ENCODE results near the gene ZNF185.

Gene ZNF185

GRCh38 chrX:152872522-152872921, 25.3 kb upstream of the ZNF185 start:
- Histone ChIP-seq H3K4me1 (ENCODE audit: insufficient read depth, poor library complexity, severe bottlenecking) (no peaks in the 10 kb centered on the region), H3K4me3 (ENCODE audit: severe bottlenecking) (no peak overlapping the region), H3K9me3 (ENCODE audit: severe bottlenecking) (no peaks in the 10 kb centered on the region), H3K27me3 (ENCODE audit: insufficient read depth, poor library complexity, severe bottlenecking) (no peaks in the 10 kb centered on the region), H3K27ac (ENCODE audit: poor library complexity, severe bottlenecking) (no peak overlapping the region), H3K36me3 (ENCODE audit: low read depth) (no peaks in the 10 kb centered on the region)
- no peak for ATAC-seq (ENCODE audit: low read depth)
- no peak for TF ChIP-seq CTCF (IDR thresholded peaks at IDR 0.05; ENCODE audit: poor library complexity, severe bottlenecking)
- no peak for DNase-seq (ENCODE audit: low spot score)

- Histone ChIP-seq H3K36me3 (ENCODE audit: low read depth) (no peaks in the 10 kb centered on the region), H3K4me1 (ENCODE audit: insufficient read depth, poor library complexity, severe bottlenecking) (no peaks in the 10 kb centered on the region), H3K4me3 (ENCODE audit: severe bottlenecking) (no peak overlapping the region), H3K27ac (ENCODE audit: poor library complexity, severe bottlenecking) (no peak overlapping the region), H3K9me3 (ENCODE audit: severe bottlenecking) (no peaks in the 10 kb centered on the region), H3K27me3 (ENCODE audit: insufficient read depth, poor library complexity, severe bottlenecking) (no peaks in the 10 kb centered on the region)
- ATAC-seq (ENCODE audit: low read depth), result no peak
- DNase-seq (ENCODE audit: low spot score), result no peak
- TF ChIP-seq CTCF (IDR thresholded peaks at IDR 0.05; ENCODE audit: poor library complexity, severe bottlenecking), result no peak
These were observed 24.5 kb upstream of the ZNF185 start for GRCh38 chrX:152873361-152873760.

GRCh38 chrX:152876931-152877840, 20.7 kb upstream of the ZNF185 start:
- Histone ChIP-seq H3K4me1 (ENCODE audit: insufficient read depth, poor library complexity, severe bottlenecking) (peaks cover 7% of the 10 kb centered on the region), H3K27me3 (ENCODE audit: insufficient read depth, poor library complexity, severe bottlenecking) (no peaks in the 10 kb centered on the region), H3K4me3 (ENCODE audit: severe bottlenecking) (no peak overlapping the region), H3K9me3 (ENCODE audit: severe bottlenecking) (no peaks in the 10 kb centered on the region), H3K27ac (ENCODE audit: poor library complexity, severe bottlenecking) (no peak overlapping the region), H3K36me3 (ENCODE audit: low read depth) (no peaks in the 10 kb centered on the region)
- ATAC-seq (ENCODE audit: low read depth), result peak; percentile 61
- no peak for DNase-seq (ENCODE audit: low spot score)
- no peak for TF ChIP-seq CTCF (IDR thresholded peaks at IDR 0.05; ENCODE audit: poor library complexity, severe bottlenecking)

- no peaks in the 10 kb centered on the region for H3K9me3 ChIP-seq (ENCODE audit: severe bottlenecking)
These were observed 18.7 kb upstream of the ZNF185 start for GRCh38 chrX:152878976-152879755.

More at GRCh38 chrX:152878976-152879755, 18.7 kb upstream of the ZNF185 start:
- no peak for TF ChIP-seq CTCF (IDR thresholded peaks at IDR 0.05; ENCODE audit: poor library complexity, severe bottlenecking)
- H3K27ac ChIP-seq (ENCODE audit: poor library complexity, severe bottlenecking), result peak overlapping the region; percentile 34
- DNase-seq (ENCODE audit: low spot score), result no peak
- peak; percentile 53 for ATAC-seq (ENCODE audit: low read depth)
- H3K27me3 ChIP-seq (ENCODE audit: insufficient read depth, poor library complexity, severe bottlenecking), result no peaks in the 10 kb centered on the region
- H3K4me1 ChIP-seq (ENCODE audit: insufficient read depth, poor library complexity, severe bottlenecking), result peaks cover 7% of the 10 kb centered on the region
- no peaks in the 10 kb centered on the region for H3K36me3 ChIP-seq (ENCODE audit: low read depth)
- H3K4me3 ChIP-seq (ENCODE audit: severe bottlenecking), result no peak overlapping the region

Measured in RWPE2 (cell line).